ENCODE results near the gene ESPL1. TPM values are rescaled to one million over a fixed set of nuclear protein-coding genes. Genes with fewer than 3 reads are reported as not detected.

Gene ESPL1
- total RNA-seq, 1 donor from 2014 or later: 0.16 TPM

DNA sequence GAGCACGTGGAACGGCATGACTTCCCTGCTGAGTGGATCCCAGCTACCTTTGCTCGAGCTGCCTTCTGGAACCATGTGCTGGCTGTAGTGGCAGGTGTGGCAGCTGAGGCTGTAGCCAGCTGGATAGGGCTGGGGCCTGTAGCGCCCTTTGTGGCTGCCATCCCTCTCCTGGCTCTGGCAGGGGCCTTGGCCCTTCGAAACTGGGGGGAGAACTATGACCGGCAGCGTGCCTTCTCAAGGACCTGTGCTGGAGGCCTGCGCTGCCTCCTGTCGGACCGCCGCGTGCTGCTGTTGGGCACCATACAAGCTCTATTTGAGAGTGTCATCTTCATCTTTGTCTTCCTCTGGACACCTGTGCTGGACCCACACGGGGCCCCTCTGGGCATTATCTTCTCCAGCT is 14.8 kb upstream of the ESPL1 start:
- DNase-seq (ENCODE audit: low spot score): no peak
- intact Hi-C loops (cut with DNase I): loop anchor here (5.0 kb wide), 1 partner anchor 34 kb away; no protein-coding TSS in a partner anchor

DNA sequence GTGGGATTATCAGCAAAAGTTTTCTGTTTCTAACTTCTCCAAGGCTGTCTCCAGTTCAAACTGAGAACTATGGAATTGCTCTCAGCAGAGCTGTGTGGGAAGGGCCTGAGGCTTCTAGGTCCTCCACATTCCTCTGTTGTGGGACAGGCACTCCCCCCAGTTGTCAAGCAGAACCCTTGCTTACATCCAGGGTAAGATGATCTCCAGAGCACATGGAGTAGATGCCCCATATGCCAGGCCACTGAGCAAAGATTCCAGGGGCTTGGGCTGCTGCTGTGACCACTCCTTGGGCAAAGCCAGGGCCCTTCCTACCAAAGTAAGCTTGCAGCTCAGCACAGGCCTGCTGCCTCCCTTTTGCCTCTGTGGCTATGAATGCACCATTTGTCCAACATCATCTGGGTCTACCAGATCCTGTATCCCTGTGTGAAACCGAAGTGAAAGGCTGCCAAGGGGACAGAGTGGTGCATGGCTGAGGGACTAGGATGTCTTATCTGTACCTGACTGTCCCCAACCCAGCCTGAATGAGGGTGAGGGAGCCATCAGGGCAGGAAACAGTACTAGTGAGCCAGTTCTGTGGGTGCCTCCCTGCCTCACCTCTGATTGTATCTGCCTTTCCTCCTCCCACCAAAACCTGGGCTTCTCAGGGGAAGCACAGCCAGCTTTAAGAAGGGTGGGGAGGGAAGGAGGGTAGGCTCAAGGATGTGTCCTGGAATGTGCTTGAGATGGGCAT is 13.1 kb upstream of the ESPL1 start:
- intact Hi-C loops (cut with DNase I): loop anchor here (5.0 kb wide), 1 partner anchor 32 kb away; no protein-coding TSS in a partner anchor
- DNase-seq (ENCODE audit: low spot score): no peak

DNA sequence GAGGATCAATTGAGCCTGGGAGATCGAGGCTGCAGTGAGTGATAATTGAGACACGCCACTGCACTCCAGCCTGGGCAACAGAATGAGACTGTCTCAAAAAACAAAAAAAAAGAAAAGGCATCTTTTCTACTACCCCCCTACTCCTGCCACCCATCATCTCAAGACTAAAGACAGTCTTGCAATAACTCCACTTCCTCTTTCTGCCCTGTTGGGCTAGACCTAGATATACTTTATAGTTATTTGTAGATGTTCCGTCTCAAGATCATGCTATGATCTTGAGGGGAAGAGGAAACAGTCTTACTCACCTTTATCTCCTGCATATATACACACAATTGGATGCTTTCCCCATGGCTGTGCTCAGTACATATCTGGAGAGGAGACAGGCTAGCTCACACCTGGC is 12.1 kb upstream of the ESPL1 start:
- DNase-seq (ENCODE audit: low spot score): no peak
- intact Hi-C loops (cut with DNase I): no loop called here

DNA sequence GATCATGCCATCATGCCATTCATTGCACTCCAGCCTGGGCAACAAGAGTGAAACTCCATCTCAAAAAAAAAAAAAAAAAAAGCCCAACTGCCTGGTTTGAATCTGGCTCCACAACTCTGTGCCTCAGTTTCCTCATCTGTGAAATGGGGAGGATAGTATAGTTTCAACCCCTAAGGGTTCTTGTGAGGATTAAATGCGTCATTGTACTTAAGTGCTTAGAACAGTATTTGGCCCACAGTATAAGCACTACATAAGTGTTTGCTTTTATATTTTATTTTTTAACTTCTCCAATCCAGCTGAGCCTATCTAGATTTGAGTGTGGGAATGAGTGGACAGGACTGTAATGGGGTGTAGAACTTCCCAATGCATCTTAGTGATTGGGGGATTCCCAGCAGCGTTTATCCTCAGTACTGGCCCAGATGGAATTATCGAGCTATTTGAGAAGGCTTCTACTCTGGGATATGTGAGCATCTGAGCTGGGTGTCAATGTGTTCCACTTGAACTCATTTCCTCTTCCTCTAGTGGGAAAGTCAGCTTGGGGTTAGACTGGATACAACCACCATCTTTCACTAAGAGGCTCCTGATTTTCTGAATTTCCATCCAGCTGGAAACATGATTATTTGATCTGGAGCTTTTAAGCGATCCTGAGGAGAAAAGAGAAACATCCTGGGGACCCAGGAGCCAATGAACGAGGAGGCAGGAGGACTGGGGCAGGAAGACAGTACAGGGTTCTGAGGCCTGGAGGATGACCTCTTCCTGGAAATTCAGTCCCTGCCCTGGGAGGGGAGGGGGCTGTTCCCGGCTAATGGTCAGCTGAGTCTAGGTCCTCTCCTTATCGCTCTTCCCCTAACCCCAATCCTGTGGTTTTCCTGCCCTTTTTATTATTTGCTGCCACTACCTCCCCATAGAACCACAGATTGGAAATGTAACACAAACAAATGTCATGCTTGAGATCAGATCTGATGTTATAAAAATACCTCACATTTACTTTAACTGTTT is 9.3 kb upstream of the ESPL1 start:
- DNase-seq (ENCODE audit: low spot score): no peak
- intact Hi-C loops (cut with DNase I): no loop called here

DNA sequence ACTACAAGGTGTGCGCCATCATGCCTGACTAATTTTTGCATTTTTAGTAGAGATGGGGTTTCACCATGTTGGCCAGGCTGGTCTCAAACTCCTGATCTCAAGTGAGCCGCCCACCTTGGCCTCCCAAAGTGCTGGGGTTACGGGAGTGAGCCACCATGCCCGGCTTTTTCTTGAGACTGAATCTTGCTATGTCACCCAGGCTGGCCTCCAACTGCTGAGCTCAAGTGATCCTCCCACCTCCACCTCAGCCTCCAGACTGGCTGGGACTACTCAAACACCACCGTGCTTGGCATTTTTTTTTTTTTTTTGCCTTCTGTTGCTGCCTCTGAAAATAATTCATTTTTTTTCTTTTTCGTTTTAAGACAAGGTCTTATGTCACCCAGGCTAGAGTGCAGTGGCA is 8.2 kb upstream of the ESPL1 start:
- intact Hi-C loops (cut with DNase I): no loop called here
- no peak for DNase-seq (ENCODE audit: low spot score)

DNA sequence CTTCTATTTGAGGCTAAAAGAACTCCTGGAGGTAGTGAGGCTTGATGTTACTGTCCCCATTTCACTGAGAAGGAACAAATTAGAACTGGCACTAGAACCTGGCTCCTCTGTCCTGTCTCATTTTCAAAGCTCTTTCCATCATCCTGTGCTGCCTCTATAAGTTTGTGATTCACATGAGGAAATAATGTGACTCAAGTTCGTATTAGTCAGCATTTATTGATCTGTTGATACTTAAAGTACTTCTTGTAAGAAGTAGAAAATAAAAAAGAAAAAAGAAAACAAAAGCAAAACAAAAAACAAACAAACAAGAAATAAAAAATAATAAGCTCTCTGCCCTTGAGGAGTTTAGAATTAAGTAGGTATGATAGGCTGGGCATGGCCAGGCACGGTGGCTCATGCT is 2.3 kb upstream of the ESPL1 start:
- no peak for DNase-seq (ENCODE audit: low spot score)
- intact Hi-C loops (cut with DNase I): no loop called here

DNA sequence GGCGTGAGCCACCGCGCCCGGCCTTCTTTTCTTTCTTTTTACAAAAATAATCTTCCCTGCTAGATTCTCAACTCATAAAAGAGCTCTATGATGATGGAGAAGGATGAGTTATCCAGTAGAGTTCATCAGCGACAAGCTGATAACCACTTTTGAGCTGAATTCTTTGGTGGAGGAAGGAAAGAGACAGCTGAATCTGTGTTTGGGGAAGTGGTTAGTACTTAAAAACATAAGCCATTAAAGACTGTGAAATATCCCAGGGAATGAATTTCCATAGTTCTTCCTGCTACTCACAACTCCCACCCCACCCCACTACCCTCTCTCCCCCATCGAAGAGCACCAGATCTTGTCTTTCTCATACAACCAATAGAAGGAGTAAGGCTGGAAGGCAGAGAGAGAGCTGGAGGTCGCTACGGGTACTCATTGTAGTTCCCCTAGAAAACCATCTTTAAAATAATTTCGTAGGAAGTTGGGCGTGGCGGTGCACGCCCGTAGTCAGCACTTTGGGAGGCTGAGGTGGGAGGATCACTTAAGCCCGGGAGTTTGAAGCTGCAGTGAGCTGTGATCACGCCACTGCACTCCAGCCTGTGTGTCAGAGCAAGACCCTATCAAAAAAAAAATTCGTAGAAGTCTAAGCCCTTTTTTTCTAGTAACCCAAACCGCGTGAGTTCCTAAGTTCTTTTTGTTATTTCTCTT is 647 bp upstream of the ESPL1 start:
- intact Hi-C loops (cut with DNase I): no loop called here
- no peak for DNase-seq (ENCODE audit: low spot score)

DNA sequence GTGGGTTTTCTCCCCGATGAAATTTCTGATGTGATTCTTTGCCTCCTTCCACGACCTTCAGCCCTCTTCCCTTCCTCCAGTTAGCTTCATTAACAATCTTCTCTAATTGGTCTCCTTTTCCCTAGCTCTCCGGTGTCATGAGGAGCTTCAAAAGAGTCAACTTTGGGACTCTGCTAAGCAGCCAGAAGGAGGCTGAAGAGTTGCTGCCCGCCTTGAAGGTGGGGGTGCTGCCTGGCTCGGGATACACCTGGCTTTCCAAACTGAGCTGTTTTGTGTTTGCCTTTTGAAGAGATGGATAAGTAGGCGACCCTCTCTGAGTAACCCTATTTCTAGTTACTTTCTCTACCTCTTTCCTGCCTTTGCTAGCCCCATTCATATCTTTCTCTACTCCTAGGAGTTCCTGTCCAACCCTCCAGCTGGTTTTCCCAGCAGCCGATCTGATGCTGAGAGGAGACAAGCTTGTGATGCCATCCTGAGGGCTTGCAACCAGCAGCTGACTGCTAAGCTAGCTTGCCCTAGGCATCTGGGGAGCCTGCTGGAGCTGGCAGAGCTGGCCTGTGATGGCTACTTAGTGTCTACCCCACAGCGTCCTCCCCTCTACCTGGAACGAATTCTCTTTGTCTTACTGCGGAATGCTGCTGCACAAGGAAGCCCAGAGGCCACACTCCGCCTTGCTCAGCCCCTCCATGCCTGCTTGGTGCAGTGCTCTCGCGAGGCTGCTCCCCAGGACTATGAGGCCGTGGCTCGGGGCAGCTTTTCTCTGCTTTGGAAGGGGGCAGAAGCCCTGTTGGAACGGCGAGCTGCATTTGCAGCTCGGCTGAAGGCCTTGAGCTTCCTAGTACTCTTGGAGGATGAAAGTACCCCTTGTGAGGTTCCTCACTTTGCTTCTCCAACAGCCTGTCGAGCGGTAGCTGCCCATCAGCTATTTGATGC is 797 bp downstream of the ESPL1 start:
- intact Hi-C loops (cut with DNase I): no loop called here
- no peak for DNase-seq (ENCODE audit: low spot score)

DNA sequence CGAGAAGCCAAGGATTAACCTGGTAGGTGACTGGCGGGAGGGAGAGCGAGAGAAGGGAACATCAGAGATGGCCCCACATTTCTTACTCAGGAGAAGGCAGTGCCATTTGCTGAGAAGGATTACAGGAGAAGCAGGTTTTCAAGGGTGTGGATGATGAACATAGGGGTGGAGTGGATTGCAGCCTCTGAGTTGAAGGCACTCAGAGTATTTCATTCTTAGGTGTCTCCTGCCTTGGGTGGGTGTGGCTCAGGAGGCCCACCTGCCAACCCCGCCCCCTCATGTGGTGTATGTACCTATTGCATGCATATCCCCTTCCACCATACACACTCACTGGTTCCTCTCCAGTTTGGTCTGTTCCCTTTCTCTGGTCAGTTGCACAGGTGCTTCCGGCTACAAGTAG is 6.3 kb downstream of the ESPL1 start:
- DNase-seq (ENCODE audit: low spot score): no peak
- intact Hi-C loops (cut with DNase I): no loop called here

DNA sequence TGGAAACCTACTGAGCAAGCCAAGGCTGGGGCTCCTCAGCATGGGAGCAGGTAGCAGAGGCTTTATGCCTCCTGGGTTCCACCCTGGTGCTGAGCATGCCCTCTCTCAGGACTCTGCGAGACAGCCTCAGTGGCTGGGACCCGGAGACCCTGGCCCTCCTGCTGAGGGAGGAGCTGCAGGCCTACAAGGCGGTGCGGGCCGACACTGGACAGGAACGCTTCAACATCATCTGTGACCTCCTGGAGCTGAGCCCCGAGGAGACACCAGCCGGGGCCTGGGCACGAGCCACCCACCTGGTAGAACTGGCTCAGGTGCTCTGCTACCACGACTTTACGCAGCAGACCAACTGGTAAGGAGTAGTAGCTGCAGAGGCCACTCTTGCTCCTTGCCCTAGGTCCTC is 8.4 kb downstream of the ESPL1 start:
- no peak for DNase-seq (ENCODE audit: low spot score)

DNA sequence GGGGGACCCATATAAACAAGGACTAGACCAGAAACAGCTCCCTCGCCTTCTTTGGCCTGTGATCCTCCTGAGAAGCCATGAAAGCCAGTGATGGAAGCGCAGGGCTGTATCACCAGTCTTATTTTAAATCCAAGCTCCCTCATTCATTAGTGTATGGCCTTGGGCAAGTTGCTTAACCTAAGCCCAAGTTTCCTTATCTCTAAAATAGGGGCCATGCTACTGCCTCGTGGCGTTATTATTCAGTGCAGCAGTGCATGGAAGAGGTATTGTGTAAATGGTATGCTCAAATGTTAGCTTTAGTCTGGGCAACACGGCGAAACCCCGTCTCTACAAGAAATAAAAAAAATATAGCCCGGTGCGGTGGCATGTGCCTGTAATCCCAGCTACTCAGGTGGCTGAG is 9.9 kb downstream of the ESPL1 start:
- intact Hi-C loops (cut with DNase I): no loop called here
- no peak for DNase-seq (ENCODE audit: low spot score)

More for the DNA sequence above, 8.4 kb downstream of the ESPL1 start:
- intact Hi-C loops (cut with DNase I): no loop called here

DNA sequence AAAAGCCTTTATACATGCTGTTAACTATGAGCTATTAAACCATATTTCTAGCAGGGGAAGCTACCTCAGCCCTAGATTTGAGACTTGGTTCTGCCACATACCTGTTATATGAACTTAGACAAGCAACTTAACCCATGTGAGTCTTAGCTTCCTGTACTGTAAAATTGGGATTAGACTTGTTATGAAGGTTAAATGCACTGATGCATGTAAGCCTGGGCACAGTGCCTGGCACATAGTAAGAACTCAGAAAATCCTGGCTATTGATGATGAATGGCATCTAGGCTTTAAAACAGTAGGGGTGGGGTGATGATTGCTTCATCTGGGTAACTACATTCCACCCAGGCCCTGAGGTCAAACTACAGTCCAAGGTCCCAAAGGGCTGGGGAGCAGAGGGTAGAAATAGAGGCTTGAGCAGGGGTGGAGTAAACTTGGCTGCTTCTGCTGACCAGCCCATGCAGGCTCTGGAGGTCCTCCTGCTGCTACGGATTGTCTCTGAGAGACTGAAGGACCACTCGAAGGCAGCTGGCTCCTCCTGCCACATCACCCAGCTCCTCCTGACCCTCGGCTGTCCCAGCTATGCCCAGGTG is 11.3 kb downstream of the ESPL1 start:
- DNase-seq (ENCODE audit: low spot score): no peak
- intact Hi-C loops (cut with DNase I): no loop called here

DNA sequence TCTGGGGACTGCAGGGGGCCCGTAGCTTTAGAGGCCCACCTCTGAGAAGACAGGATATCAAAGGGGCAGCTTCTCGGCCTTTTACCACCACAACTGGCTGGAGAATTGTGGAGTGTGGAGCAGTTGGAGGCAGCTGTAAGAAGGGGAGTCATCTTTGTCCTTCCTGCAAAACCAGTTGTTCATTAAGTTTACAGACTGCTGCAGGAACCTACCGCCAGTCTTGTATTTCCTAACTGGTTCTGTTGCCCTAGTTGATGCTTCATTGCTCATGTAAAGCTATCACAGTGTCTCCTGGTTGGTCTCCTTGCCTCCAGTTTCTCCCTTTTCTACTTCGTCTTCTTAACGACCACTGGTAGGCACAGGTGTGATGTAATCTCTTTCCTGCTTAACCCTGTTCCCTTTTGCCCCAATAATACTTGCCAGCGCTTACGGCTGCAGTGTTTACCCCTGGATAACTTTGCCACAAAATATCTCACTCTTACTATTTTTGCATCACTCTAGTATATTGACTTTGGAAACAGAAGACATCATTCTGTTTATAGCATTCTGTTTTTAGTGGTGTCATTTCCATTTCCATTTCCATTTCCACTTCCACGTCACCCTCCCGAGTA is 11.9 kb downstream of the ESPL1 start:
- intact Hi-C loops (cut with DNase I): no loop called here
- DNase-seq (ENCODE audit: low spot score): no peak

DNA sequence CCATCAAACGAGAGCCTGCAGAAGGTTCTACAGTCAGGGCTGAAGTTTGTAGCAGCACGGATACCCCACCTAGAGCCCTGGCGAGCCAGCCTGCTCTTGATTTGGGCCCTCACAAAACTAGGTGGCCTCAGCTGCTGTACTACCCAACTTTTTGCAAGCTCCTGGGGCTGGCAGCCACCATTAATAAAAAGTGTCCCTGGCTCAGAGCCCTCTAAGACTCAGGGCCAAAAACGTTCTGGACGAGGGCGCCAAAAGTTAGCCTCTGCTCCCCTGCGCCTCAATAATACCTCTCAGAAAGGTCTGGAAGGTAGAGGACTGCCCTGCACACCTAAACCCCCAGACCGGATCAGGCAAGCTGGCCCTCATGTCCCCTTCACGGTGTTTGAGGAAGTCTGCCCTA is 18.3 kb downstream of the ESPL1 start:
- DNase-seq (ENCODE audit: low spot score): no peak
- intact Hi-C loops (cut with DNase I): loop anchor here (1.0 to 5.0 kb wide), 2 partner anchors 34 to 73 kb away; a partner anchor contains a TSS

DNA sequence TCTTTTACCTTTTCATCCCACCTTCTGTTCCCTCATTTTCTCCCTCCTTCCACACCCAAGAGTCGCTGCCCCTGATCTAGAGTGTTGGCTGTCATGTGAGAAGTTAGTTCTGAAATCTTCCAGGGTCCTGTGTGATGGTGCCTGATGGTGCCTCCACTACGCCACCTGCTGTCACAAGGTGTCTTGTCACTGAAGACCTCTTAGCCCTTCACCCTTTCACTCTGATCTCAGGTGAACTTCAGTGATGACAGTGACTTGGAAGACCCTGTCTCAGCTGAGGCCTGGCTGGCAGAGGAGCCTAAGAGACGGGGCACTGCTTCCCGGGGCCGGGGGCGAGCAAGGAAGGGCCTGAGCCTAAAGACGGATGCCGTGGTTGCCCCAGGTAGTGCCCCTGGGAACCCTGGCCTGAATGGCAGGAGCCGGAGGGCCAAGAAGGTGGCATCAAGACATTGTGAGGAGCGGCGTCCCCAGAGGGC is 19.7 kb downstream of the ESPL1 start:
- intact Hi-C loops (cut with DNase I): loop anchor here (5.0 kb wide), 1 partner anchor 35 kb away; a partner anchor contains a TSS
- DNase-seq (ENCODE audit: low spot score): peak; percentile 84

DNA sequence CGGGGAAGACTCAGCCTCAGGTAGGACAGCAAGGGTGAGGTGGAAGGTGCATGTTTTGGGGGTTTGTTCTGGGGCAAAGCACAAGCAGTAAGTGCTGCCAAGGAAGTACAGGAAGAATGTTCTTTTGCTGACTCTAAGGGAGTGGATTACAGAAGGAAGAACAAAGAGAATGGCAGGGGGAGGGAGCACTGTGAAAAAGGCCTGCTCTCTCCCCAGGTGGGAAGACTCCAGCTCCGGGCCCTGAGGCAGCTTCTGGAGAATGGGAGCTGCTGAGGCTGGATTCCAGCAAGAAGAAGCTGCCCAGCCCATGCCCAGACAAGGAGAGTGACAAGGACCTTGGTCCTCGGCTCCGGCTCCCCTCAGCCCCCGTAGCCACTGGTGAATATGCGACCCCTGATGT is 20.2 kb downstream of the ESPL1 start:
- intact Hi-C loops (cut with DNase I): loop anchor here (5.0 kb wide), 1 partner anchor 36 kb away; a partner anchor contains a TSS
- DNase-seq (ENCODE audit: low spot score): no peak

DNA sequence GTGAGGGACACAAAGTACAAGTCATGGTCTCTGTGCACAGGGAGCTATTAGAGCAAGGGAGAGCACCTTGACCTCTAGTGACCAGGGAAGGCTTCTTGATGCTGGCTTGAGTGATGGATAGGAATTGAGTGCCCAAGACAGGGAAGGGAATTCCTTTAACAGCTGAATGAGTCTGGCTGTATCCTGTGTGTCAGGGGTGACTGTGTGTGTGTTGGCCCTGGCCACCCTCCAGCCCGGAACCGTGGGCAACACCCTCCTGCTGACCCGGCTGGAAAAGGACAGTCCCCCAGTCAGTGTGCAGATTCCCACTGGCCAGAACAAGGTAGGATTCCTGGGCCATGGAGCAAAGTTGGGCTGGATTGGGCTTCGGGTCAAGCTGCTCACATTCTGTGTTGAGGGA is 21.8 kb downstream of the ESPL1 start:
- intact Hi-C loops (cut with DNase I): loop anchor here (5.0 kb wide), 1 partner anchor 38 kb away; a partner anchor contains a TSS
- DNase-seq (ENCODE audit: low spot score): no peak

DNA sequence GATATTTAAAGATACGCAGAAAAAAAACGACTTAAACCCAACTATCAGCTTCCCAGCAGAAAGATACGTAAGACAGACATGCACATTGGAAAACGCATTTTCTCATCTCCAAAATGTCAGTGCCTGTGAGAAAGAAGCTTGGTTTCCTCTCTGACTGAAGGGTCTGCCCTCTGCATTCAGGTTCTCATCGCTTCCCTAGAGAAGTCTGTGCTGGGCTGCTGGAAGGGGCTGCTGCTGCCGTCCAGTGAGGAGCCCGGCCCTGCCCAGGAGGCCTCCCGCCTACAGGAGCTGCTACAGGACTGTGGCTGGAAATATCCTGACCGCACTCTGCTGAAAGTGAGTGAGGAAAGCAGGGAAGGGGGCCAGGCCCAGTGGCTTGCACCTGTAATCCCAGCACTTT is 22.6 kb downstream of the ESPL1 start:
- intact Hi-C loops (cut with DNase I): no loop called here
- no peak for DNase-seq (ENCODE audit: low spot score)
